Cortex of kidney (tissue), 1 donor: ENCODE measurements around the gene CYB5D1.
"Not testable (repeated sequence)": the region's sequence is repeated elsewhere in the genome, so short reads cannot be mapped to it uniquely, and the experiment has no call there.

Experiments
- DNase-seq: peaks from one replicate; lab custom pipeline; 2025; lab: John Stamatoyannopoulos, UW

CYB5D1 gene

GRCh38 chr17:7857713-7858521 lies at the start of gene CYB5D1:
Gene CYB5D1 (plus strand): TSS chr17:7858003. CDS start chr17:7858135, 132 bp downstream.
- DNase-seq: no peak

DNA sequence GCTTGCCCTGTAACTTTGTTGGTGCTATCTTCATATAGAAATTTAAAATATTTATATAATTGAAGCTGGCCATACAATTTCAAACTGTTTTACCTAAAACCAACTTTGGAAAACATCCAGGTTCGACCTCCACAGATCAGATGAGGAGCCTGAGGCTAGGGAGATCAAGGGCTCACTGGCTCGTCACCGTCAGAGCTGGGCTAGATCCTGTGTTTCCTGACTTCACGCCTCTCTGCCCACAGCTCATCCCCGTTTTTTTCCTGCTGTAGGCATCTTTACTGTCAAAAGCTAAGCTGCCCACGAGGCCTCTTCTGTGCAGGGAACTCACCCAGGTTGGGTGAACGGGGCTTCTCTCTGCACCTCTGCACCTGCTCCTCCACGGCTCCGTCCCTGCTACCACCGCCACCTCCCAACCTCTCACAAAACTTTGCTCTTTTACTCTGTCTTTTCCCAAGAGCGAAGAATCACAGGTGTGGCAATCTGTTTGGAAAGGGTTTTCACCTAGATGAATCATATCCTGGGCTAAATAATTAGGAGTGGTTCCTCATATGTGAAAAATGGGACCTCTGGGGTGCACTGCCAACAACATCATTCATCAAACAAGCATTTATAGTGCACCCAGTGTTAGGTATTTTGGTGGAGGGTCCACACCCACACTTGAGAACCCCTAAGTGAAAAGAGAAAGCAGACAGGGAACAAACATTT lies 48.6 kb upstream of the CYB5D1 start:
- no peak for DNase-seq

- DNase-seq: not testable (repeated sequence)
Measured at GRCh38 chr17:7809791-7810343, 47.9 kb upstream of the CYB5D1 start.

DNA sequence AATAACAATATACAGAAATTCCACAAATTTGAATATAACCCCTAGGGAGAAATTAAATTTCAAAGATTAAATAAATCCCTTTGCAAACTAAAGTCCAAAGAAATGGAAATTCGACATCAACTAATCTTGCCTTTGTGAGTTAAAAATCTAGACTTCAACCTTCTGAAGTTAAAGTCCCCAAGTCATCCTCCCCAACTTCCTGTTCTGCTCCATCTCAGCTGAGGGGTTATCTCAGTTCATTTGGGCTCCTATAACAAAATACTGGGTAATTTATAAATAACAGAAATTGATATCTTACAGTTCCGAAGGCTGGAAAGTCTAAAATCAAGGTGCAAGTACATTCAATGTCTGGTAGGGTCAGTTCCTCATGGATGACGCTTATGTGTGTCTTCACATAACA lies 46.6 kb upstream of the CYB5D1 start:
- DNase-seq: no peak

DNA sequence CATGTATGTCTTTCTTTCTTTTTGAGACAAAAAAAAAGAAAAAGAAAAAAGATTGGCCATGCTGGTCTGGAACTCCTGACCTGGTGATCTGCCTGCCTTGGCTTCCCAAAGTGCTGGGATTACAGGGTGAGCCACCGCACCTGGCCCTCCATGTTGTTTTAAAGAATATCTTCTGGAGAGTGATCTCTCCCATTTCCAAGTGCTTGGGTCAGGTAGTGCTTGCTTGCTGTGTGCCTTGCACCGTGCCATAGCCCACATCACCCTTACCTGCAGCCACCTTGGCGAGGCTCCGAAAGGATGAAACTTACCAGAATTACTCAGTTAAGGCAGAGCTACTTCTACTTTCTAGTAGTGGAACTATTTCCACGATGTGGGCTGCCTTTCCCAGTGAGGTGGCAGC lies 42.8 kb upstream of the CYB5D1 start:
- DNase-seq: no peak

GRCh38 chr17:7816926-7817642 lies 40.7 kb upstream of the CYB5D1 start:
- no peak for DNase-seq

DNA sequence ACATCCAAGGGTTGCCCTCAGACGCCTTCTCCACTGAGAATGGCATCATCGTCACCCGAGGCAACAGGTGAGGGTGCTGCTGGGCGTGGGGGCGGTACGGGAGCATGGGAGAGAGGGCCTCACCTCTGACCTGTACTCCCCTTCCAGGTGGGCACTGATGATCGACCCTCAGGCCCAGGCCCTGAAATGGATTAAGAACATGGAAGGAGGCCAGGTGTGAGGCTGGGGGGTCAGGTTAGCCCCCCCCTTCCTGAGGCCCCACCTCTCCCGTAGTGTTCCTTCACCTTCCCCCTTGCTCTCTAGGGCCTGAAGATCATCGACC lies 40.2 kb upstream of the CYB5D1 start:
- no peak for DNase-seq

DNA sequence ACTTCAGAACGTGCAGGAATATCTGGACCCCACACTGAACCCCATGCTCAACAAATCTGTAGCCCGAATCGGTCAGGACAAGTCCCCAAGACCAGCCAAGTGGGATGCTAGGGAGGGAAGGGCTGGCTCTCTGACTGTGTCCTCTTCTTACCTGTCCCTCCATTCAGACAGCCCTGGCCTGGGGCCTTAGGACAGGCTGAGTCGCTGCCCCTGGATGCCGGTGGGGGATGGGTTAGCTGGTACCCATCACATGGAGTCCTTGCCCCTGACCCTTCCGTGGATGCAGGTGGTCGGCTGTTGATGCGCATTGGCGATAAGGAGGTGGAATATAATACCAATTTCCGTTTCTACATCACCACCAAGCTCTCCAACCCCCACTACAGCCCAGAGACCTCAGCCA lies 39.8 kb upstream of the CYB5D1 start:
- DNase-seq: no peak

DNA sequence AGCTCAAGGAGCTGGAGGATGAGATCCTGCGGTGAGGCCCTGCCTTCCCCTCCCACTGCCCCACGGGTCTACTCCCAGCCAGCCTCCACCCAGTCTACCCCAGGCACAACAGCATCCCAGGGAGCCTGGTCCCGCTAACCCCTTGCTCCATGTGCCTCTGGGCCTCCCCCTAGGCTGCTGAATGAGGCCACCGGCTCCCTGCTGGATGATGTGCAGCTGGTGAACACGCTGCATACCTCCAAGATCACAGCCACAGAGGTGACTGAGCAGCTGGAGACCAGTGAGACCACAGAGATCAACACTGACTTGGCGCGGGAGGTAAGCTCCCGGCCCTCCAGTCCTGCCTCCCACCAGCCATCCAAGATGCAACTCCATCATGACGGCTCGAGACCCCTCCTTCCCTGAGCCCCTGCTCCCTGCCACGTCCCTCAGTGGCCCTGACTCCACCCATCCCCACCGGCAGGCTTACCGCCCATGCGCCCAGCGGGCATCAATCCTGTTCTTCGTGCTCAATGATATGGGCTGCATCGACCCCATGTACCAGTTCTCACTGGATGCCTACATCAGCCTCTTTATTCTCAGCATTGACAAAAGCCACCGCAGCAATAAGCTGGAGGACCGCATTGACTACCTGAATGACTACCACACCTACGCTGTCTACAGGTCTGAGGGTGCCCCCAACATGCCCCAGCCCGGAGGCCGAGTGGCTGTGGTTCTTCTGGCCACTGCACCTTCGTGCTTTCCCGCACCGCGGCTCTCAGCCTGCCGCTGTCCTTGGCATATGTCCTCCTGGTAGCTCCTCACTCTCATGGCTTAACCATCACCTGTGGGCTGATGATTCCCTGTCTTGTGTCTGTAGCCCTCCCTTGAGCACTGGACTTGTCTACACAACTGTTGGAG lies 38.8 kb upstream of the CYB5D1 start:
- no peak for DNase-seq

GRCh38 chr17:7820231-7820630 lies 37.6 kb upstream of the CYB5D1 start:
- no peak for DNase-seq

GRCh38 chr17:7822126-7822525 lies 35.7 kb upstream of the CYB5D1 start:
- no peak for DNase-seq

GRCh38 chr17:7823581-7824001 lies 34.2 kb upstream of the CYB5D1 start:
- DNase-seq: no peak

DNA sequence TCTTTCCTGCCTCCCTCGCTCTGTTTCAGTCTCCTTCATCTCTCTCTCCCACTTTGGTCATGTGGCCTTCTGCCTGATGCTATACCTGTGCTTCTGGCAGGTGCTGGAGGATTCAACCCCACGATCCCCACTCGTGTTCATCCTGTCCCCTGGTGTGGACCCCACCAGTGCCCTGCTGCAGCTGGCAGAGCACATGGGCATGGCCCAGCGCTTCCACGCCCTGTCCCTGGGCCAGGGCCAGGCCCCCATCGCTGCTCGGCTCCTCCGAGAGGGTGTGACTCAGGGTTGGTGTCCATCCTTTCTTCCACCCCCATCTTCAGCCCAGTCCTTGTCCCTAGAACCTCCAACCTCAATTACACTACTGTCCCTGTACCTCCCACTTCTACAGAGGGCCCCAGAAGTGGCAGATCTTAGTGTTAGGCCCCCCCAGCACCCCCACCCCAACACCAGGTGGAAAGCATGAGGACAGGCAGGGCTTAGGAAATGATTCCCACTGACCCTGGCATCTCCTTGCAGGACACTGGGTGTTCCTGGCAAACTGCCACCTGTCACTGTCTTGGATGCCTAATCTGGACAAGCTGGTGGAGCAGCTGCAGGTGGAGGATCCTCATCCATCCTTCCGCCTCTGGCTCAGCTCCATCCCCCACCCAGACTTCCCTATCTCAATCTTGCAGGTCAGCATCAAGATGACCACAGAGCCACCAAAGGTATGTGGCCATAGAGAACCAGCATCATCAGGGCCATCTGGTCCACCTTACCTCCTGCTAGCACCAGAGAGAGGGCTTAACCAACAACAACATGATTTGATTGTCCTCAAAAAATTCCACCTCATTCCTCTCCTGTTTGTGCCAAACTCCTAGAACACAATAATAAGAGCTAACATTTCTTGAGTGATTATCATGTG lies 33.5 kb upstream of the CYB5D1 start:
- no peak for DNase-seq

DNA sequence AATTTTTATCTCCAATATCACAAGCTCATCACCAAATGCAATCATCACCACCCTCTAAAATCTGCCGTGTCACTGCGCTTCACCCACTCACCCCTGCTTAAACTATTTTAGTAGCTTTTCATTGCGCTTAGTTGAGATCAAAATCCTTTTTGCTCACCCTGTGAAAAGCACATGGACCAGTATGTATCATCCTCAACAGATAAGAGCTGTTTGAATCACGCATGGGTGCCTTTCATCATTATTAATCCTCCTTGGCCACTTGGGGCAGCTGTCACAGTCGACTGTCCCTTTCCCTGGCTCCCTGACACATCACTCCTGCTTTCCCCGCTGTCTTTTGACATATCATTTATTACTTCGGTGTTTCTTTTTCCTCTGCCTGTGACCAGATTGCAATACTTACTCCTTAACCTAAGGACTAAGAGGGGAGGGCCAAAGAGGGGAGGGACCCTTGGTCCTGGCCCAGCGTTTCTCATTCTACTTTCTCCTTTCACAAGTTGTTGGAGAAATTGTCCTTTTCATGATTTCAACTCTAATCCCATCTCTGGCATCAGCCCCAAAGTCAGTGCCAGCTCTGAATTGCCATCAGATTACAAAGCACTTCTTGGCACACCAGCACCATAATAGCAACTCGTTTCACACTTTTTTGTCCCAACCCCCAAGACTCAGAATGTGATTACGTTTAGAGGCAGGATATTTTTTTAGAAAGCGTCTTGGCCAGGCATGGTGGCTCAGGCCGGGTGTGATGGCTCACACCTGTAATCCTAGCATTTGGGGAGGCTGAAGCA lies 32.4 kb upstream of the CYB5D1 start:
- DNase-seq: no peak

GRCh38 chr17:7830616-7831015 lies 27.2 kb upstream of the CYB5D1 start:
- no peak for DNase-seq

- DNase-seq: no peak
Measured at GRCh38 chr17:7831233-7831632, 26.6 kb upstream of the CYB5D1 start.

GRCh38 chr17:7832431-7832830 lies 25.4 kb upstream of the CYB5D1 start:
- DNase-seq: no peak

- no peak for DNase-seq
Measured at GRCh38 chr17:7833011-7833794, 24.6 kb upstream of the CYB5D1 start.
